SK-N-SH (cell line): Measurements from ENCODE around the gene PNPLA2. TPM values are rescaled to one million over a fixed set of nuclear protein-coding genes. Genes with fewer than 3 reads are reported as not detected.

ENCODE experiments used
- CTCF ChIA-PET: fragments of 300-600, 350-600 bp; formaldehyde crosslinking; extraction: SDS; loops from one replicate; lab custom pipeline; 2021; lab: Yijun Ruan, JAX
- POLR2A ChIA-PET: fragments of 350-600 bp; sonication (Branson Sonifier 250); formaldehyde crosslinking; extraction: SDS; loops from one replicate; lab custom pipeline; 2020; ENCODE audit warnings: antibody characterized with exemption, inconsistent platforms; lab: Yijun Ruan, JAX
- DNase-seq: peaks from one replicate; pipeline ENCODE4 v3.0.0; 2012
- H2AFZ ChIP-seq: fragments of 200-600 bp; sonication (generic); 2 replicates; pipeline ENCODE4 v1.8.1; 2016; ENCODE audit warnings: antibody characterized with exemption, mild to moderate bottlenecking, low read depth
- H3F3A ChIP-seq: fragments of 200-600 bp; sonication (generic); replicated peaks from 2 replicates; pipeline ENCODE3; 2016; ENCODE audit warnings: antibody characterized with exemption, mild to moderate bottlenecking; ENCODE audit not compliant: insufficient read depth
- H3K27ac ChIP-seq, 2 experiments: fragments of 200-500 bp in 1 of 2; fragments of 200-600 bp in 1 of 2; sonication (Bioruptor generic) in 1 of 2; sonication (generic), shearing (Covaris generic) in 1 of 2; 2 replicates each; pipeline versions ENCODE4 v1.5.1 to v1.6.1; 2014 to 2016; ENCODE audit warnings: low read depth in 2 of 2, inconsistent platforms in 1 of 2, low read length in 1 of 2, mild to moderate bottlenecking in 1 of 2, mixed read lengths in 1 of 2
- H3K27me3 ChIP-seq: fragments of 200-600 bp; sonication (generic), shearing (Covaris generic); 2 replicates; pipeline ENCODE4 v1.6.1; 2016; ENCODE audit warnings: mixed run types; ENCODE audit not compliant: insufficient read depth
- H3K36me3 ChIP-seq, 2 experiments: fragments of 200-500 bp in 1 of 2; fragments of 200-600 bp in 1 of 2; sonication (Bioruptor generic) in 1 of 2; sonication (generic) in 1 of 2; replicated peaks in 1 of 2; 2 replicates each; pipeline versions ENCODE3 to v1.5.1; 2014 to 2016; ENCODE audit warnings: low read length in 1 of 2, mild to moderate bottlenecking in 1 of 2; ENCODE audit not compliant: insufficient read depth in 2 of 2, control insufficient read depth in 1 of 2
- H3K4me1 ChIP-seq, 2 experiments: fragments of 200-500 bp in 1 of 2; fragments of 200-600 bp in 1 of 2; sonication (Bioruptor generic) in 1 of 2; sonication (generic), shearing (Covaris generic) in 1 of 2; 2 replicates each; pipeline versions ENCODE4 v1.5.1 to v1.6.1; 2014 to 2016; ENCODE audit warnings: low read depth in 1 of 2, low read length in 1 of 2, mixed run types in 1 of 2; ENCODE audit not compliant: insufficient read depth in 2 of 2, control insufficient read depth in 1 of 2
- H3K4me2 ChIP-seq: fragments of 200-600 bp; sonication (generic), shearing (Covaris generic); 2 replicates; pipeline ENCODE4 v1.6.1; 2017; ENCODE audit warnings: mixed run types
- H3K4me3 ChIP-seq, 2 experiments: fragments of 200-500 bp in 1 of 2; fragments of 200-600 bp in 1 of 2; sonication (Bioruptor generic) in 1 of 2; sonication (generic), shearing (Covaris generic) in 1 of 2; 2 replicates each; pipeline versions ENCODE4 v1.5.1 to v1.8.1; 2014 to 2016; ENCODE audit warnings: low read depth in 2 of 2, inconsistent platforms in 1 of 2, low read length in 1 of 2, mild to moderate bottlenecking in 1 of 2, mixed read lengths in 1 of 2, moderate library complexity in 1 of 2
- H3K79me2 ChIP-seq: fragments of 200-600 bp; sonication (generic); 2 replicates; pipeline ENCODE4 v1.8.1; 2017; ENCODE audit warnings: mild to moderate bottlenecking; ENCODE audit not compliant: insufficient read depth
- H3K9ac ChIP-seq: fragments of 200-600 bp; sonication (generic); 2 replicates; pipeline ENCODE4 v1.6.1; 2017; ENCODE audit warnings: mixed run types
- H3K9me2 ChIP-seq: fragments of 200-600 bp; sonication (generic); 2 replicates; pipeline ENCODE4 v1.6.1; 2017; ENCODE audit warnings: mixed run types
- H3K9me3 ChIP-seq: fragments of 200-600 bp; sonication (generic); 2 replicates; pipeline ENCODE4 v1.6.1; 2017; ENCODE audit warnings: mixed run types, mild to moderate bottlenecking, moderate library complexity
- H4K20me1 ChIP-seq: fragments of 200-600 bp; sonication (generic); 2 replicates; pipeline ENCODE4 v1.6.1; 2017; ENCODE audit warnings: mild to moderate bottlenecking, mixed run types; ENCODE audit not compliant: insufficient read depth
- CTCF ChIP-seq: fragments of 200-600 bp; sonication (generic); IDR thresholded peaks from 2 replicates; pipeline ENCODE4 v1.6.1; 2017; ENCODE audit warnings: antibody characterized with exemption, mild to moderate bottlenecking, moderate library complexity
- ELF1 ChIP-seq: IDR thresholded peaks from 2 replicates; pipeline ENCODE4 v1.4.0; 2012
- EP300 ChIP-seq, 2 experiments: IDR thresholded peaks; 2 replicates each; pipeline versions ENCODE4 v1.4.0 to v1.6.1; 2012; ENCODE audit warnings: borderline replicate concordance in 1 of 2, low read depth in 1 of 2, low read length in 1 of 2
- EZH2phosphoT487 ChIP-seq: fragments of 200-600 bp; sonication (generic); IDR thresholded peaks from 2 replicates; pipeline ENCODE4 v1.6.1; 2017; ENCODE audit warnings: low read depth, mixed run types, mild to moderate bottlenecking, antibody characterized with exemption, moderate library complexity, borderline replicate concordance
- FOSL2 ChIP-seq: IDR thresholded peaks from 2 replicates; pipeline ENCODE4 v1.4.0; 2012; ENCODE audit warnings: low read depth, mild to moderate bottlenecking, moderate library complexity, borderline replicate concordance
- FOXJ3 ChIP-seq: sonication (generic); formaldehyde crosslinking; IDR thresholded peaks from 2 replicates; pipeline ENCODE4 v1.5.1; 2020; ENCODE audit warnings: mild to moderate bottlenecking, missing genetic modification reagents
- GATA2 ChIP-seq: sonication (generic); formaldehyde crosslinking; IDR thresholded peaks from 2 replicates; pipeline ENCODE4 v1.5.0; 2020; ENCODE audit warnings: mild to moderate bottlenecking, missing genetic modification reagents
- MAX ChIP-seq: IDR thresholded peaks from 2 replicates; pipeline ENCODE4 v1.4.0; 2012; ENCODE audit warnings: low read depth
- MEF2A ChIP-seq: IDR thresholded peaks from 2 replicates; pipeline ENCODE4 v1.4.0; 2012; ENCODE audit warnings: low read depth, borderline replicate concordance
- NFIC ChIP-seq: IDR thresholded peaks from 2 replicates; pipeline ENCODE4 v1.4.0; 2012; ENCODE audit warnings: borderline replicate concordance
- POLR2AphosphoS5 ChIP-seq: IDR thresholded peaks from 2 replicates; pipeline ENCODE4 v1.6.1; 2012; ENCODE audit warnings: low read depth, low read length
- RAD21 ChIP-seq: IDR thresholded peaks from 2 replicates; pipeline ENCODE4 v1.6.1; 2012; ENCODE audit warnings: mild to moderate bottlenecking, low read length
- RCOR1 ChIP-seq: fragments of 150-350 bp; IDR thresholded peaks from 2 replicates; pipeline ENCODE4 v1.6.1; 2017; ENCODE audit warnings: antibody characterized with exemption, low read length
- RXRA ChIP-seq: IDR thresholded peaks from 2 replicates; pipeline ENCODE4 v1.4.0; 2012; ENCODE audit warnings: low read depth, mild to moderate bottlenecking, borderline replicate concordance
- SMC3 ChIP-seq: IDR thresholded peaks from 2 replicates; pipeline ENCODE4 v1.6.1; 2012; ENCODE audit warnings: low read depth, low read length, improper control_type of control experiment
- TAF1 ChIP-seq: IDR thresholded peaks from 2 replicates; pipeline ENCODE4 v1.6.1; 2012; ENCODE audit warnings: low read depth, mild to moderate bottlenecking, low read length, moderate library complexity, borderline replicate concordance
- TCF12 ChIP-seq: IDR thresholded peaks from 2 replicates; pipeline ENCODE4 v1.4.0; 2012
- TEAD4 ChIP-seq: IDR thresholded peaks from 2 replicates; pipeline ENCODE4 v1.4.0; 2012; ENCODE audit warnings: mild to moderate bottlenecking, borderline replicate concordance; ENCODE audit not compliant: insufficient read depth
- YY1 ChIP-seq: IDR thresholded peaks from 2 replicates; pipeline ENCODE4 v1.4.0; 2012; ENCODE audit warnings: low read depth, mild to moderate bottlenecking
- WGBS: methylation state at CpG from one replicate; pipeline ENCODE4 v1.1.6; 2017; ENCODE audit warnings: low lambda C conversion rate; 5-methylcytosine and 5-hydroxymethylcytosine counted together
- polyA plus RNA-seq, 3 experiments: library from polyadenylated mRNA; depleted of rRNA; stranded (reverse); fragments of >200 nt; gene quantifications; 2 replicates each; pipeline ENCODE4 v1.2.3, GENCODE V29; 2012

Gene PNPLA2
- polyA plus RNA-seq, 1 of the 3 experiments (the other 2 are of a cell fraction): 60.3 TPM

- ChIA-PET CTCF (interaction anchor here (1.3 kb wide), 1 partner anchor 109 kb away, joined by 5 read pairs; no protein-coding TSS in a partner anchor), POLR2A (no interaction called here)
- TF ChIP-seq ELF1 (no peak), EZH2phosphoT487 (no peak), TCF12 (no peak), CTCF (no peak), POLR2AphosphoS5 (no peak), RAD21 (no peak), SMC3 (no peak), TEAD4 (no peak), YY1 (no peak), EP300 (IDR thresholded peaks at IDR 0.05; ENCODE audit: borderline replicate concordance in 1 of 2, low read depth in 1 of 2, low read length in 1 of 2) (no peak), MEF2A (no peak), GATA2 (CRISPR knock-in tag) (no peak), NFIC (no peak), FOXJ3 (no peak)
- Histone ChIP-seq H3K79me2 (peaks cover 34% of the 10 kb centered on the region), H3K4me3 (no peak overlapping the region), H3K36me3 (peaks cover 27 to 28% of the 10 kb centered on the region in 2 experiments), H3K4me2 (no peak overlapping the region), H3K4me1 (peaks cover 2 to 28% of the 10 kb centered on the region in 2 experiments; a peak in 2 of 4 replicates), H3K9me3 (no peaks in the 10 kb centered on the region), H4K20me1 (peaks cover 30% of the 10 kb centered on the region), H3K9ac (no peak overlapping the region), H3K9me2 (no peaks in the 10 kb centered on the region), H3F3A (peaks cover 31% of the 10 kb centered on the region), H2AFZ (no peak overlapping the region), H3K27ac (no peak overlapping the region), H3K27me3 (no peaks in the 10 kb centered on the region)
- DNase-seq: no peak
- 85% methylated on average over 6 of the region's 11 CpGs for WGBS
Observed at GRCh38 chr11:815675-816432, 2.9 kb upstream of the PNPLA2 start.

- Histone ChIP-seq H3K4me3 (no peak overlapping the region), H3F3A (peaks cover 31% of the 10 kb centered on the region), H2AFZ (no peak overlapping the region), H3K4me2 (no peak overlapping the region), H3K27ac (no peak overlapping the region), H3K9me3 (no peaks in the 10 kb centered on the region), H3K4me1 (peaks cover 7 to 28% of the 10 kb centered on the region in 2 experiments; a peak in 3 of 4 replicates), H3K36me3 (peaks cover 21 to 24% of the 10 kb centered on the region in 2 experiments), H4K20me1 (peaks cover 30% of the 10 kb centered on the region), H3K9ac (no peak overlapping the region), H3K9me2 (no peaks in the 10 kb centered on the region), H3K27me3 (no peaks in the 10 kb centered on the region), H3K79me2 (peaks cover 34% of the 10 kb centered on the region)
- 86% methylated on average over 11 of the region's 11 CpGs for WGBS
- ChIA-PET CTCF (interaction anchor here (1.3 kb wide), 1 partner anchor 108 kb away, joined by 5 read pairs; no protein-coding TSS in a partner anchor), POLR2A (no interaction called here)
- DNase-seq: no peak
- no peak for TF ChIP-seq NFIC
- no peak for TF ChIP-seq TAF1
- no peak for TF ChIP-seq RXRA
- no peak for TF ChIP-seq FOSL2
- TF ChIP-seq RAD21: no peak
- TF ChIP-seq MAX: no peak
- TF ChIP-seq RCOR1: no peak
- no peak for TF ChIP-seq EZH2phosphoT487
Observed at GRCh38 chr11:816433-816779, 2.3 kb upstream of the PNPLA2 start.
